ENCODE data around the gene SERPINE2. TPM values are rescaled to one million over a fixed set of nuclear protein-coding genes. Genes with fewer than 3 reads are reported as not detected.

SERPINE2 gene
- total RNA-seq, 4 donors from 2014 or later: 6.1 to 33.3 (median 20.3) TPM

DNA sequence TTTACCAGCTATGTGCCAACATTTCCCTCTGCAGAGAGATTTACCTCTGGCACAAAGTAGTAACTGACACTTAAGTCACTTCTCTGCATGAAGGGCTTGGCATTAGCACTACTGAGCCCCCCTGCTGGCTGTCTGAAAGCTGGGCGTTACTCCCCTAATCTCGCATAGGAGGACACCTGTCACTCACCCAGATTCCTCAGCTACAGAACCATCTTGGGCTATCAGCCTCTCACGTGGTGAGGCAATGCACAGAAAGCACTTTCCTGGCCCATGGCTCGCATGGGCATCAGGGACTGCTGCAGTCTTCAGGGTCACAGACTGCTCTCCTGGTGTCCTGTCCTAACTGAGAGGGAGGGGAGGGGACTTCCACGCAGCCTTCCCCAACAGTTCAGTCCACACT is 12.0 kb downstream of the SERPINE2 start:
- H3K9me3 ChIP-seq: no peaks in the 10 kb centered on the region
- H3K27me3 ChIP-seq: no peaks in the 10 kb centered on the region
- DNase-seq: no peak
- no peaks in the 10 kb centered on the region for H3K4me1 ChIP-seq
- WGBS, 2 donors: 86 to 96% methylated on average over 5 of the region's 5 CpGs
- no peak overlapping the region for H3K27ac ChIP-seq
- H3K36me3 ChIP-seq: no peaks in the 10 kb centered on the region
- H3K4me3 ChIP-seq (replicated peaks in 1 of 3): no peak overlapping the region
- no peak for TF ChIP-seq POLR2A (IDR thresholded peaks at IDR 0.05)
- TF ChIP-seq, protein P1, sequence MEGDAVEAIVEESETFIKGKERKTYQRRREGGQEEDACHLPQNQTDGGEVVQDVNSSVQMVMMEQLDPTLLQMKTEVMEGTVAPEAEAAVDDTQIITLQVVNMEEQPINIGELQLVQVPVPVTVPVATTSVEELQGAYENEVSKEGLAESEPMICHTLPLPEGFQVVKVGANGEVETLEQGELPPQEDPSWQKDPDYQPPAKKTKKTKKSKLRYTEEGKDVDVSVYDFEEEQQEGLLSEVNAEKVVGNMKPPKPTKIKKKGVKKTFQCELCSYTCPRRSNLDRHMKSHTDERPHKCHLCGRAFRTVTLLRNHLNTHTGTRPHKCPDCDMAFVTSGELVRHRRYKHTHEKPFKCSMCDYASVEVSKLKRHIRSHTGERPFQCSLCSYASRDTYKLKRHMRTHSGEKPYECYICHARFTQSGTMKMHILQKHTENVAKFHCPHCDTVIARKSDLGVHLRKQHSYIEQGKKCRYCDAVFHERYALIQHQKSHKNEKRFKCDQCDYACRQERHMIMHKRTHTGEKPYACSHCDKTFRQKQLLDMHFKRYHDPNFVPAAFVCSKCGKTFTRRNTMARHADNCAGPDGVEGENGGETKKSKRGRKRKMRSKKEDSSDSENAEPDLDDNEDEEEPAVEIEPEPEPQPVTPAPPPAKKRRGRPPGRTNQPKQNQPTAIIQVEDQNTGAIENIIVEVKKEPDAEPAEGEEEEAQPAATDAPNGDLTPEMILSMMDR (IDR thresholded peaks at IDR 0.05): no peak
- intact Hi-C loops (cut with DNase I): no loop called here

DNA sequence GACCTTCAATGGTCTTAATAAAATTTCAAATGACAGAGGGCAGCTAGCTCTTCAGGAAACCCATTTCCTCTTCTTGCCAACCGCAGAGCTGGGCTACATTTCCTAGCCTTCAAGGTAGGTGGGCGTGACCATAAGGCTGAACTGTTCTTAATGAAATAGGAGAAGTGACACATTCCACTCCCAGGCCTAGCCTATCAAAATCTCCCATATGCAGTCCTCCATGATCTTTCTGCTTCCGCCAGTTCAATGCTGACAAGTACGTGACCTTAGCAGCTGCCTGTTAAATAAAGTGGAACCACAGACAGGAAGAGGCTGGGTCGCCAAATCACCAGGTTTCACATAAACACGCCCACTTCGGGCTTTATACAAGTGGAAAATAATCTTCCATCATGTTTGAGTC is 13.2 kb downstream of the SERPINE2 start:
- Histone ChIP-seq H3K36me3 (no peaks in the 10 kb centered on the region), H3K4me3 (replicated peaks in 1 of 3) (no peak overlapping the region), H3K27me3 (no peaks in the 10 kb centered on the region), H3K9me3 (no peaks in the 10 kb centered on the region), H3K27ac (no peak overlapping the region), H3K4me1 (no peaks in the 10 kb centered on the region)
- intact Hi-C loops (cut with DNase I): no loop called here
- TF ChIP-seq, protein P1 (IDR thresholded peaks at IDR 0.05): no peak
- TF ChIP-seq POLR2A (IDR thresholded peaks at IDR 0.05): no peak
- DNase-seq: no peak
- WGBS, 2 donors: 83 to 87% methylated on average over 7 of the region's 7 CpGs

DNA sequence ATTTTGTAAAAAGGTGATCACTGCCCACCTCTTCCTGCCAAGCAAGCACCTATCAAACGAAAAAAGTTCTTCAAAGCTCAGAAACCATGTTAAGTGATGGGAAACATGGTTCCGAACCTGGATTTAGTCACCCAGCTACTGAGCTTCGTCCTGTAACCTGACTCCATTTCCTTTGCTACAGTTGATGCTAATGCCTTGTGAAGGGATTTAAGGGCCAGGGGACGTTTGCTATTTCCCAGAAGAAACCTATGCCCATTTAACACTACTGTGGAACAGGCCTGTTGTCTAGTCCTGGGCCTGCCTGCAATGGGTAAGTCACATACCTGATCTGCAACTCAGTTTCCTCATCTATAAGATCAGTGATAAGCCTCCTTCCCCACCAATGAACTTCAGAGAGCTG is 14.8 kb downstream of the SERPINE2 start:
- Histone ChIP-seq H3K4me1 (no peaks in the 10 kb centered on the region), H3K9me3 (no peaks in the 10 kb centered on the region), H3K27me3 (no peaks in the 10 kb centered on the region), H3K4me3 (replicated peaks in 1 of 3) (no peak overlapping the region), H3K27ac (no peak overlapping the region), H3K36me3 (no peaks in the 10 kb centered on the region)
- intact Hi-C loops (cut with DNase I): no loop called here
- DNase-seq: no peak
- TF ChIP-seq POLR2A (IDR thresholded peaks at IDR 0.05): no peak
- TF ChIP-seq, protein P1 (IDR thresholded peaks at IDR 0.05): no peak
- WGBS, 2 donors: 74 to 85% methylated on average over 4 of the region's 4 CpGs

DNA sequence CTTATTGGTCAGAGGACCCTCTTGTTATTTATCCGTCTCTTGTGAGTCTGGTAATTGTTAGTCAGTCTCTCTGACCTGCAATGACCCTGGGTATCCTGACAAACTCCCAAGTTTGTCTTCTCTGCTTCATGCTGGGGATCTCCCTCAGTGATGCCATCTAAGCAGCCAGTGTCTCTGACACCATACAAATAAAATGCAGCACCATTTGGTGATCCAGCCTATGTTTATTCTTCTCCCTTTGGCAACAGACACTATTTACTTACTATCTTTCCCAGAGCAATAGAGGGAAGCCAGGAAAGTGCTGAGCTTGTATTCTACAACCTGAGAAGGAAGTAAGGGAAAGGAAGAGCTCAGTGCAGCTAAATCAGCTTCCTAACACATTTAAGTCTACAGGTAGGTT is 15.9 kb downstream of the SERPINE2 start:
- DNase-seq: no peak
- Histone ChIP-seq H3K4me1 (no peaks in the 10 kb centered on the region), H3K27me3 (no peaks in the 10 kb centered on the region), H3K36me3 (no peaks in the 10 kb centered on the region), H3K27ac (no peak overlapping the region), H3K9me3 (no peaks in the 10 kb centered on the region), H3K4me3 (replicated peaks in 1 of 3) (no peak overlapping the region)
- intact Hi-C loops (cut with DNase I): no loop called here
- 92 to 100% methylated on average over 1 of the region's 1 CpG for WGBS, 2 donors
- TF ChIP-seq, protein P1 (IDR thresholded peaks at IDR 0.05): no peak
- no peak for TF ChIP-seq POLR2A (IDR thresholded peaks at IDR 0.05)

DNA sequence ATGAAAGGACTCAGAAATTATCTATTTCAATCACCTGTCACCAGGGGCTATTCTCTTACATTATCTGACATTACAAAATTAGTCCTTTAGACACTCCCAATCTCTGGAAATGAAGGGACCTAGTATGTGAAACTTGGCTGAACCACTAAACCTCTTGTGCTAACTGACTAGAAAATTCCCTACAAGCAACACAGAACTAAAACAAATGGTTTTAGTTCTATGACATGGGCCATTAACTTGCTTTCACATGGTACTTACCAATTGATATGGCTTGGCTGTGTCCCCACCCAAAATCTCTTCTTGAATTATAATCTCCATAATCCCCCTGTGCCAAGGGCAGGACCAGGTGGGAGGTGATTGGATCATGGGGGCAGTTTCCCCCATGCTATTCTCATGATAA is 16.6 kb downstream of the SERPINE2 start:
- no peaks in the 10 kb centered on the region for H3K9me3 ChIP-seq
- H3K4me3 ChIP-seq (replicated peaks in 1 of 3): no peak overlapping the region
- DNase-seq: no peak
- TF ChIP-seq, protein P1 (IDR thresholded peaks at IDR 0.05): no peak
- TF ChIP-seq POLR2A (IDR thresholded peaks at IDR 0.05): no peak
- no peak overlapping the region for H3K27ac ChIP-seq
- H3K4me1 ChIP-seq: no peaks in the 10 kb centered on the region
- no peaks in the 10 kb centered on the region for H3K27me3 ChIP-seq
- no peaks in the 10 kb centered on the region for H3K36me3 ChIP-seq
- intact Hi-C loops (cut with DNase I): no loop called here
